T-helper 1 cell treated with Interleukin-12 subunit alpha and Interleukin-12 subunit beta and Interleukin-4 antibody, amounts not matched to agents 30 μg/mL and 1 μg/mL, for 36 hours (primary cell): ENCODE data around the gene SLC20A1.

Source experiments
- H3K27ac Mint-ChIP-seq: one replicate; pipeline ENCODE4 v1.8.0; 2021; ENCODE audit warnings: mild to moderate bottlenecking, mixed read lengths
- H3K27me3 Mint-ChIP-seq: one replicate; pipeline ENCODE4 v1.8.0; 2021; ENCODE audit warnings: low read depth, mixed read lengths
- H3K36me3 Mint-ChIP-seq: one replicate; pipeline ENCODE4 v1.8.0; 2021; ENCODE audit warnings: low read depth, mixed read lengths
- H3K4me1 Mint-ChIP-seq: one replicate; pipeline ENCODE4 v1.8.0; 2021; ENCODE audit warnings: low read depth, mixed read lengths
- H3K4me3 Mint-ChIP-seq: one replicate; pipeline ENCODE4 v1.8.0; 2021; ENCODE audit warnings: mild to moderate bottlenecking, moderate library complexity, mixed read lengths
- H3K9me3 Mint-ChIP-seq: one replicate; pipeline ENCODE4 v1.8.0; 2021; ENCODE audit warnings: mixed read lengths

Gene SLC20A1

GRCh38 chr2:112710956-112711750 is 65.4 kb downstream of the SLC20A1 start:
- H3K4me3 Mint-ChIP-seq: no peak overlapping the region
- H3K4me1 Mint-ChIP-seq: peaks cover 53% of the 10 kb centered on the region
- peak overlapping the region; percentile 42 for H3K27ac Mint-ChIP-seq
- no peaks in the 10 kb centered on the region for H3K27me3 Mint-ChIP-seq
- peaks cover 6% of the 10 kb centered on the region for H3K36me3 Mint-ChIP-seq
- no peaks in the 10 kb centered on the region for H3K9me3 Mint-ChIP-seq

DNA sequence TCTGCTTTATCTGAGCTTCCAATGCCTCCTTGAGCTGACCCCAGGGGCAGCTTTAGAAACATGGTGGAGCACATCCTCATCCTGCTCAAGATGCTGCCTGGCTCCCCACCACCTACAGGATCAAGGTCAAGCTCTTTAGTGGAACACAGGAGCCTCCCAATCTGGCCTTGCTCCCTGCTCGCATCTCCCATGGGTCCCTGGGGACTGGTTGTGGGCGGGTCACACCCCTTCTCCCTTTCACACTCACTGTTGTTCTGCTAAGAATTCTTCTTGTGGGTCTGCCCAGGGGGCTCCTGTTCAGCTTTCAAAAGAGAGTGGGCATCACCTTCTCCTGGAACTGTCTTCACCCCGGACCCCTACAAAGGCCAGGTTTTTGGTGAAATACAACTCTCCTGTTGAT is 66.7 kb downstream of the SLC20A1 start:
- H3K36me3 Mint-ChIP-seq: peaks cover 3% of the 10 kb centered on the region
- H3K4me1 Mint-ChIP-seq: peaks cover 42% of the 10 kb centered on the region
- H3K27ac Mint-ChIP-seq: no peak overlapping the region
- no peaks in the 10 kb centered on the region for H3K27me3 Mint-ChIP-seq
- H3K4me3 Mint-ChIP-seq: no peak overlapping the region
- H3K9me3 Mint-ChIP-seq: no peaks in the 10 kb centered on the region

DNA sequence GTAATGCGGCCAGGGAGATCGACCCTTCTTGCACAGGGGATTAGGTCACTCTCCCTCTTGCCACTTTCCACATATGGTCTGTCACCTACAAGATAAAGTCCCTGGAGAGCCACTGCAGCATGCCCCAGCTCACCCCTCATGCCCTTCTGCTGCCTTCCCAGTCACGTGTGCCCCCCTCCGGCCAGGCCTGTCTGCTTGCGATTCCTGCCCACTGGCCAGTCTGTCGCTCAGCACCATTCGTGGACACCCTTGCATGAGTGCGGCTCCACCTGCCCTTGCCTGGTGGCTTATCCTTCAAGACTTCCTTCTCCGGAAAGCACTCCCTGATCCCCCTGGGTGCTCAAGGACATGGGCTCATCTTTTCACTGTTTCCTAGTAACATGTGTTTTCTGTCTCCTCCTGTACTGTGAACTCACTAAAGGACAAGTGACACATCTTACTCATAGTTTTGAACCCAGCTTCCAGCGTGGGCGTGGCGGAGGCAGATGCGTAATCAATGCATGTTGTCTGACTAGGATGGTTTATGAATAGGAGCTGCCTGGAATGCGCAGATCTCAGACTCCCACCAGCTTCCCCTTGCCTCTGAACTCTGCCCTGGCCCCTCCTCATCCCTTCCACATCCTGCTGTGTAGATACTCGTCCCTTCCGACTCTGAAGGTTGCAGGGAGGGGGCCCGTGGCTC is 67.3 kb downstream of the SLC20A1 start:
- H3K4me1 Mint-ChIP-seq: peaks cover 37% of the 10 kb centered on the region
- H3K4me3 Mint-ChIP-seq: peak overlapping the region; percentile 8
- H3K27me3 Mint-ChIP-seq: no peaks in the 10 kb centered on the region
- H3K27ac Mint-ChIP-seq: peak overlapping the region; percentile 5
- H3K36me3 Mint-ChIP-seq: peaks cover 3% of the 10 kb centered on the region
- H3K9me3 Mint-ChIP-seq: no peaks in the 10 kb centered on the region
